GM20431 (cell line): ENCODE data around the gene NAPA.

Experiments
- in situ Hi-C: fragments of 300-500 bp; cut with MseI, MboI; formaldehyde crosslinking; loops from one replicate; pipeline ENCODE4 v1.15.0; 2020; ENCODE audit warnings: low sequenced_read_pairs; ENCODE audit not compliant: unreplicated experiment

The NAPA gene

DNA sequence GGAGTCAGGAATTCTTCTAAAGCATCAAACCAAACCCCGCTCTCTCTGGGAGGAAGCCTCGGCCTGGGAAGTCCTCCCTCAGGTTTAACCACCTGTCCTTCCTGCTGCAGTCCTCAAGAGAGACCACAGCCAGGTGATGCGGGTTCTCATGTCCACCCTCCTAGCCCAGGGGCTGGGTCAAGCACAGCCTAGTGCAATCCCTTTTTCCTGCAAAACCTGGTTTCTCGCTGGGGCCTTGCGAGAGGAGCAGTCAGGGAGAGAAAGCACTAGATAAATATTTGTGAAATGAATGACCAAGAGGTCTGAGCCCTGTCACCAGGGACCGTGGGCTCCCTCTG, 45.5 kb downstream of the NAPA start:
- in situ Hi-C loops = no loop called here

DNA sequence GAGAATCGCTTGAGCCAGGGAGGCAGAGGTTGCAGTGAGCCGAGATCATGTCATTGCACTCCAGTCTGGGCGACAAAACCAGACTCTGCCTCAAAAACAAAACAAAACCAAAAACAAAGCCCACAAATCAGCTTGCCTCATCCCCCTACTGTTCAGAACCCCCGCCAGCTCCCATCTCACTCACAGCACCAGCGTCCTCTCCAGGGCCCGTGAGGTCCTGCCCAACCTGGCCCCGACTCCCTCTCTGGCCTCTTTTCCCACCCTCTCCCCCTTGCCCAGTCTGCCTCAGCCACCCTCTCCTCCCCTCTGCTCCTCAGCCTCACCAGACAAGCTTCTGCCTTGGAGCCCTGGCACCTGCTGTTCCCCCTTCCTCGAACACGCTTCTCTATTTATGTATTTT, 46.9 kb downstream of the NAPA start:
- in situ Hi-C loops = no loop called here

DNA sequence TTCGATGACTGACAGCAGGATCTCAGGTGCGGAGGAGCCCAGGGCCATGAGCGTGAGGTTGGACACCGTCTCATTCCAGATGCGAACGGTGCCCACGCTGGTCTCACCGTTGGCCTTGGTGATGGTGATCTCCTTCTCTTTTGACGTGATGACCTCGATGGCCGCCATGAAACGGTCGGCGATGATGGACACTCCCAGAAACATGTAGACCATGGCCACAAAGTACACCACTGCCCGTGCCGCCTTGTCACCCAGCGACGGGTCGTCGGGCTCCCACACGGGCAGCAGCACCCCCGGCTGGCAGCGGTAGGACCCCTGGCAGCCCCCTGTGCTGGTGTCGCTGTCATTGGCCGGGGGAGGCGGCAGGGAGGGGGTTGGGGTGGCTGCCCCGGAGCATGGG, 48.9 kb downstream of the NAPA start:
- in situ Hi-C loops = no loop called here

DNA sequence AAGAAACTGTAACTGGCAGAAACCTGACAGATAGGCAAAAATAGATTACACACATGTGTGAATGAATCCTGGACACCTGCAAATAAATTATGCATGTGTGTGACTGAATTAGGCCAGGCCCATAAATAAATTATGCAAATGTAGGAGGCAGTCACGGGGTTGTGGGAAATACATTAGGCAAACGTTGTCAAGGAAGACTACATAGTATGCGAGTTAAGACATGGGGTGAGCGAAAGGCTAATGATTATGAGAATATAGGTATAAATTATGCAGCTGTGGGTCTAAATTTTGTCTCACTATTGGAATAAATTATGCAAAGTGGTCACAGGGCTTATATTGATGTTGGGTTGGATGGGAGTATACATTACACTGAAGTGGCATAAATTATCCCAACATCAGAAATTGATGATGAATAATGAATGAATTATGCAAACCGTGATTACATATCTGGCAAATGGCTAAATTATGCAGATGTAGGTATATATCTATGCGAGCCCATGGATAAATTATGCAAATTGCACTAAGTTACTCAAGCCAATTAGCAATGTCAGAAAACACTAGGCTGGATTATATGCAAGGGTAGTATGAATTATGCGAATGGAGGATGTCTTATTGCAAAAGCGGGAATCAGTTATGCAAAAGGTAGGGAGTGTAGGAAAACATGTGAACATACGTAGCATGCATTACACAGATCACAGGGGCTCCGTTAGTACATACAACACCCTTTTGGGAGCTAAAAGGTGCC, 50.0 kb downstream of the NAPA start:
- in situ Hi-C loops = no loop called here

DNA sequence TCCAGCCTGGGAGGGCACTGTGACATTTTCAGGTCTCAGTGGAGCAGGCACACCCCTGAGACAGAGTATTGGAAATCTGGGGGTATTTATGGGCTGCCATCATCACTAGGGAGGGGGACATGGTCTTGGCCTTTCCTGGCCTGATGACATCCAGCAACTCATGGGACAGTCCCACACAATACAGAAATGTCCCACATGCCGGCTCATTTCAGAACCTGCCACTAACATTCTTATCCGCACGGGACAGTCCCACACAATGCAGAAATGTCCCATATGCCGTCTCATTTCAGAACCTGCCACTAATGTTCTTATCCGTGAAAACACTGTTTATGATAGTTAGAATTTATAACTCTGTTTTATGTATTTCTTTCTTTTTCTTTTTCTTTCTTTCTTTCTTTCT, 53.0 kb downstream of the NAPA start:
- in situ Hi-C loops = no loop called here

DNA sequence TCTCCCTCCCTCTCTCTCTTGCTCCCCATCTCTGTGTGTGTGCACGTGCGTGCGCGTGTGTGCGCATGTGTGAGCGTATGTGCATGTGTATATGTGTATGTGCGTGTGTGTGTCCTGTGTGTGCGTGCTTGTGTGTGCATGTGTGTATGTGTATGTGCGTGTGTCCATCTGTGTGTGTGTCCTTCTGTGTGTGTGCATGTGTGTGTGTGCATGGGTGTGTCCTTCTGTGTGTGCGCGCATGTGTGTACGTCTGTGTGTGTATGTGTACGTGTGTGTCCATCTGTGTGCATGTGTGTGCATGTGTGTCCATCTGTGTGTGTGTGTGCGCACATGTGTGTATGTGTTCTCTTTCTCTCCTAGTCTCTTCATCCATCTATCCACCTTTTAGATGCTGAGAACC, 55.4 kb downstream of the NAPA start:
- in situ Hi-C loops = no loop called here

DNA sequence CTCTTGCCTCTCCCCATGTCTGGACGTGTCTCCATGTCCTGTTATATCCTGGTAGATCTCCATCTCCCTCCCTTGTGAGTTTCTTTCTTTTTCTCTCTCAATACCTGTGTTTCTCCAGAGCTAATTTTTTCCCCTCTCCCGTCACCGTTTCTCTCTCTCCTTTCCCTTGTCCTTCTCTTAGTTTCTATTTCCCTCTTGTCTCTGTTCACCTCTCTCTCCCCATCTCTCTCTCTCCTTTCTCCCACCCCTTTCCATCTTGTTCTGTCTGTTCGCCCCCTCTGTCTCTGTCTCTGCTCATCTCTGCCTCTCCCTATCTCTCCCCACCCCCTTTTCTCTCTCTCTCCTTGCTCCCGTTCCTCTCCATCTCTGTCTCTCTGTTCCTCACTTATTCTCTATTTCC, 56.2 kb downstream of the NAPA start:
- in situ Hi-C loops = no loop called here

DNA sequence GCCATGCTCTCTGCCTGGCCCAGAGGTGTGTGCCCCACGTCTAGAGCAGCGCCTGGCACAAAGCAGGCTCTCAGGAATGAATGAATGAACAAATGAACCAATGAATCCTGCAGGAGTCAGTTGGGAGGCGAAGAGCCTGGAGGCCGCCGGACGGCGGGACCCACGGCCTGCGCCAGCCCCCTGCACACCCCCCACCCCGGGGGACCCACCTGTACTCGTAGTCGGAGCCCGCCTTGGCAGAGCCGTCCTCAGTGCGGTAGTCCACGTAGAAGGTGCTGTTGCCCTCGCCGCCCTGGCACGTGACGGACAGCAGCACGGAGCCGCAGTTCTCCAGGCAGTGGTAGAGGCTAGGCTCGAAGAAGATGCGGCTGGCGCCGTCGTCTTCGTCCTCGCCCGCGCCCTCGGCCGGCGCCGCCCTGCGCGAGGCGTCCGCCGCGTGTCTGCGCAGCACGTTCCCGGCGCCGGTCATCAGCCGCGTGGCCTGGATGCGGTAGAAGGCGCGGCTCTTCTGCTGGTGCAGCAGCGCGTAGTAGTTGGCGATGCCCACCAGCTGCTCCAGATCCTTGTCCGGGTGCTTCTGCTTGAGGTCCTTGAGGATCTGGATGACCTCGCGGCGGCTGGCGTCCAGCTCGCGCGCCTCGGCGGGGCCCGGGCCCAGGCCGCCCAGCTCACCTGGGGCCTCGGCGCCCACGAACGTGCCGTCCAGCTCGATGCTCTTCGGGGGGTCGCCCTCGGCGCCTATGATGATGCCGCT, 58.0 kb downstream of the NAPA start:
- in situ Hi-C loops = no loop called here

DNA sequence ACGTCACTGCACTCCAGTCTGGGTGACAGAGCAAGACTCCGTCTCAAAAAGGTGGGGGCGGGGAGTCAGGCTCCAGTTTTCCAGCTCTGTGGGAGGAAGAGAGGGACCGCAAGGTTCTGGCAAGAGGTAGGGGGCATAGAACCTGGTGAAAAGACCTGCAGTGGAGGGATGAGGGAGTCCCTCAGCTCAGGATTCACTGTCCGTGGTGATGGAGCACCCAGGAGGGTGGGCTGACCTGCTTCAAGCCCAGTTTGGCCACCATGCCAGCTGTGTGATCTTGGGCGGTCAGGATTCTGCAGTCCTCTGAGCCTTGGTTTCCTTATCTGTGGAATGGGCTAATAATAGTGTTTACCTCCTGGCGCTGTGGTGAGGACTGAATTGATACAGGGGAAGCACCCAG, 64.4 kb downstream of the NAPA start:
- in situ Hi-C loops = no loop called here

DNA sequence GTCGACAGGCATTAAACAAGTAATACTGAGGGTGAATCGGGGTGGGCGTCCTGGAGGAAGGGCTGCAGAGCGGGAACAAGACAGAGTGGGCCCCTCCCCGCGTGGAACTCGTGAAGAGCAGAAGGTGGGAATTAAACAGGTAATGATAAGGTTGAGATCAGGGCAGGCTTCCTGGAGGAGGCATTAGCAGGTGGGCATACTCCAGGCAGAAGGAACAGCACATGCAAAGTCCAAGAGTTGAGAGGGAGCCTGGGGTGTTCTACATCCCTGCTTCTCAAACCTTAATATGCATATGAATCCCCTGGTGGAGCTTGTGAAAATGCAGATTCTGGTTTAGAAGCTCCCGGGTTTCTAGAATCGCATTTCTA, 66.5 kb downstream of the NAPA start:
- in situ Hi-C loops = no loop called here

DNA sequence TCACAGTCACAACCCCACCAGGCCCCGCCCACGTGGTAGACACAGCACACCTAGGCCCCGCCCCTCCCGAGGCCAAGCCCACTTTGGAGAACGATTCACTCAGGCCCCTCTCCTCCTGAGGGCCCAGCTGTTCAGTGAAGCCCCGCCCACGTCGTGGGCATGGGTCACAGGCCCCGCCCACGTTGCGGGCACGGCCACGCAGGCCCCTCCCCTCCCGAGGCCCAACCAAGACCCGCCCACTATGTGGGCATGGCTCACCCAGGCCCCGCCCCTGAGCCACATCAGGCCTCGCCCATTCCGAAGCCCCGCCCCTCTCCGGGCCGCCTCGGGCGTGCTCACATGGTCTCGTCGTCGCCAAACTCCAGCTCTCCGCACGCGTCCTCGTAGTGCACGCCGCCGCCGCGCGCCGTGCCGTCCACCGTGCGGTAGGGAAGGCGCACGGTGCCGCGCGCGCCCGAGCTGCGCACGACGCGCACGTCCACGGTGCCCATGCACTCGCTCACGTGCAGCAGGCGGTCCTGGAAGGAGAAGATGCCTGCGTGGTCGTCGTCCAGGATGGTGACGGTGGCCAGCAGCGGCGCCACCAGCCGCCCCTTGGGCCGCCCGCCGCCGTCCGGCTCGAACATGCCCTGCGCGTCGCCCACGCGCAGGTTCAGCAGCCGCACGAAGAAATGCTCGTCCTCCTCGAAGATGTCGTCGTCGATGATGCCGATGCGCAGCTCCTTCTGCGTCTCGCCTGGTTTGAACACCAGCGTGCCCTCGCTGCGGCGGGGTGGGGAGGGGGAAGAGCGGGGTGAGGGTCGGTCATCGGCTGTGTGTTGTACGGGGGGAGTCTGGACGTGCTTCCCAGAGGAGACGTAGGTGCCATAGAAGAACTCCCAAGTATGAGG, 67.1 kb downstream of the NAPA start:
- in situ Hi-C loops = no loop called here

DNA sequence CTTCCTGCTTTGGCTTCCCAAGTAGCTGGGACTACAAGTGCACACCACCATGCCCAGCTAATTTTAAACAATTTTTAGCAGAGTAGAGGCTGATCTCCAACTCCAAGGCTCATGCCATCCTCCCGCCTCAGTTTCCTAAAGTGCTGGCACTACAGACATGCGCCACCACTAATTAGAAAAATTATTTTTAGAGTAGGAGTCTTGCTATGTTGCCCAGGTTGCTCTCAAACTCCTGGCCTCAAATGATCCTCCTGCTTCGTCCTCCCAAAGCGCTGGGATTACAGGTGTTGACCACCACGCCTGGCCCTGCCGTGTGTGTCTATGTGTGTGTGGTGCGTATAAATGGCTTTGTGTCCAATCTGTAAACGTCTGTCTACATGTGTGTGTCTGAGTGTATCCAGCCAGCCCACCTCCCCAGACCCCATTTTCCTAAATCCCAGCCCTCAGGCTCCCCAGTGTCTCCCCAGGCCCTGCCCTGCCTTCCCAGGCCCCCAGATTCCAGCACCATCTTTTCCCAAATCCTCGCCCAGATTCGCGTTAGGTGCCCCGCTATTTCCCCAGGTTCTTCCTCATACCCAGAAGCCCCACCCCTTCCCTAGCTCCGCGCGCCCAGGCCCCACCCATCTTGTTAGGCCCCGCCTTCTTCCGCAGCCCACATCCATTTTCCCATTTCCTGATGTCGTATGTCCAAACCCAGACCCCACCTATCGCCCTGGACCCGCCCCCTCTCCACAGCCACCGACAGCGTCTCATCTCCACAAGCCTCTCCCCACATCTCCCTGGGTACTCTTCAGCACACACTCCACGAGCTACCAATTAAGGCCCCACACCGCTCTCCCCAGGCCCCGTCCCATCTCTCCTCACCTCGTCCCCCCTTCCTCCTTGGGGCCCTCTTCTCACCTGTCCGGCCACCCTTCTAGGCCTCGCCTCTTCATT, 68.1 kb downstream of the NAPA start:
- in situ Hi-C loops = no loop called here

DNA sequence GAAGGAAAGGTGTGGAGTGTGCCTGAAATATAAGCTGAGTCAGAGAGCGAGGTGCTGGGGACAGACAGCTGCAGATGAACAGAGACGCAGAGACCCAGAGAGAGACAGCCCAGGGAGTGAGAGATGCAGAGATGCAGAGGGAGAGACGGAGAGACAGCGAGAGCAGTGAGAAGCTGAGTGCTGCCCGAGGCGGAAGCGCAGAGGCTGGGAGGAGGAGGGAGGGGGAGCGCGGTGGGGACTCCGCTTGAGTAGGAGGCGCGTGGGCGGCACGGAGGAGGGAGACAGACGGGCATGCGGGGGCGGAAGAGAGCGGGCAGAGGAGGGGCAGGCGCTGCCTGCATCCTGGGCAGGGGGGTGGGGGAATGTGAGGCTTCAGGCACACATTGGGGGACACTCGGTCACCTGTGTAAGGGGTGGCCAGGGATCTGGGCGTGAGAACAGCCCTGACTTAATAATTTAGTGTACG, 68.9 kb downstream of the NAPA start:
- in situ Hi-C loops = no loop called here

DNA sequence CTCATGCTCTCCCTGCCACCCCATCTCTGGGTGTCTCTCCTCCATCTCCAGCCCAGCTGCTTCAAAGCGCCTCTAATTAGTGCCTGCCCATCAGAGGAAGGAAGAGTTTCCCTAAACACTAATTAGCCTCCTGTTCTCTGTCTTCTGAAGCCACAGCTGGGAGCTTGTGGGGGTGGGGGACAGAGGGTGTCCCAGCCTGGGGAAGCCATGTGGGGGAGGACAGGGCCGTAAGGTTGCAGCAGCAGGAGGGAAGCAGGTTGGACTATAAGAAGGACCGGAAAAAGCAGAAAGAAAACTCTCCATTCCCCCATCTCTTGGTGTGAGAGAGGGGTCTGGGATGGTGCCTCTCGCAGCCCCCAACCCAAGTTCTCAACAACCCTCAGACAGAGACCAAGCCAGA, 69.3 kb downstream of the NAPA start:
- in situ Hi-C loops = no loop called here

DNA sequence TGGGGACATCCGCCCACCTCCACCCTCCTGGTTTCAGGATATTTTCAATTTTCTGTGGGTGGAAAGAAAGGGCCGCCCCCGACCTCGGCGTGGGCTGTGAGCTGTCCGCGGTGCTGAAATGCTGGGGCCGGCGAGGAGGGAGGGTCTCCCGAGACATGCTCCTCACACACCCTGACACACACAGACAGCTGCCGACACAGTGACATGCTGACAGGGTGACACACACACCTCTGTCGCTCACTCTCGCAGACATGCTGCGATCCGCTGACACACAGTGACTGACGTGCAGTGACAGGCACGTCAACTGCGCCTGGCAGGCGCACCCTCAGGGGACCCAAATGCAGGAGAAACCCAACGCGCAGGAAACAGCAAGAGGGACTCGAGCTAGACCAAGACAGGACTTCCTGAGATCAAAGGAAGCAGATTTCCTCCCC, 70.5 kb downstream of the NAPA start:
- in situ Hi-C loops = no loop called here

DNA sequence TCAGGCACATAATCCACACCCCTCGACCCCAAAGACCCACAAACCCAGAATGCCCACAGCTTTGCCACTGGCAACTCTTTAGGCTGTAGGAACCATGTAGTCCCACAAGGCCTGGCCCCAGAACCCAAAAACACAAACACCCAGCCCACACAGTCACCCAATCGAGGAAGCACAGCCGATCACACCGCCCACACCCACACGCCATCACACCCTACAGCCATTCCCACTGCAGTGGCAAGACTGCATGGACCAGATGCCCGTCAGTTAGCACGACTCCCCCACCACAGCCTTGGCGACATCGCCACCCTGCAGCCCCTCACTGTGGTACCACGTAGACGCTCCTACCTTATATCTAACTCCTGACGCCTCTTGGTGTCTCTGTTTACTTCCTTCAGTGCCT, 71.5 kb downstream of the NAPA start:
- in situ Hi-C loops = no loop called here

DNA sequence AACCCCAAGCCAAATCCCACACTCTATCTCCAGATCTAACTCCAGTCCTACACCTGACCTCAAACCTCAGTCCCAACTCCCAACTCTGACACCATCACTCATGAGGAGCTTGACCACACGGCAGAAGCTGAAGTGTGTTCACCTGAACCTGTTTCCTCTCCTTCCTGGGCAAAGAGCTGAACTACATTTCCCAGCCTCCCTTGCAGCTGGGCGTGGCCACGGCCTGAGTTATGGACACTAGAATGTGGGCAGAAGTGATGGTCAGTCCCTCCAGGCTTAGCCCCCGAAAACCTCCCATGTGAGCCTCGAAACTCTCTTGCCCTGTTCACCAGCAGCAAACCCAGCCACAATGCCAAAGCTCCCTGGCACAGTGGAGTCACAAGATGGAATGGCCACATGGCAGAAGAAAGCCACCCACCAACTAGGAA, 76.1 kb downstream of the NAPA start:
- in situ Hi-C loops = loop anchor here (10.0 kb wide), 1 partner anchor 266 kb away; no protein-coding TSS in a partner anchor
